BJ (cell line): ENCODE results near the gene CHM. TPM values are rescaled to one million over a fixed set of nuclear protein-coding genes. Genes with fewer than 3 reads are reported as not detected.

Source experiments
- CTCF ChIA-PET: fragments of 350-600 bp; formaldehyde crosslinking; extraction: SDS; loops from one replicate; lab custom pipeline; 2021; ENCODE audit warnings: antibody characterized with exemption, inconsistent platforms; lab: Yijun Ruan, JAX
- POLR2A ChIA-PET: fragments of 300-600 bp; sonication (Branson Sonifier 250); formaldehyde crosslinking; extraction: SDS; loops from one replicate; lab custom pipeline; 2021; ENCODE audit warnings: antibody characterized with exemption; lab: Charles Lee
- DNase-seq: peaks from one replicate; pipeline ENCODE4 v3.0.0-alpha.2; 2011; ENCODE audit warnings: low read depth
- H3K27me3 ChIP-seq: 2 replicates; pipeline ENCODE4 v1.6.0; 2011; ENCODE audit warnings: low read length; ENCODE audit not compliant: control insufficient read depth, insufficient read depth
- H3K36me3 ChIP-seq: 2 replicates; pipeline ENCODE4 v1.5.1; 2011; ENCODE audit warnings: low read length; ENCODE audit not compliant: control insufficient read depth, insufficient read depth
- H3K4me3 ChIP-seq: 2 replicates; pipeline ENCODE4 v1.5.1; 2011; ENCODE audit warnings: low read depth, mild to moderate bottlenecking, control low read depth, low read length
- CTCF ChIP-seq: IDR thresholded peaks from 2 replicates; pipeline ENCODE4 v1.5.1; 2011; ENCODE audit warnings: low read depth, mild to moderate bottlenecking, control low read depth, inconsistent platforms, low read length, moderate library complexity; ENCODE audit not compliant: insufficient read depth
- polyA plus RNA-seq: library from polyadenylated mRNA; depleted of rRNA; stranded (reverse); fragments of >200 nt; gene quantifications from 2 replicates; pipeline ENCODE4 v1.2.3, GENCODE V29; 2011

CHM gene
- polyA plus RNA-seq, 1 experiment: 8.2 TPM

- CTCF ChIA-PET: no interaction called here
- no peak for DNase-seq
- POLR2A ChIA-PET: no interaction called here
- H3K36me3 ChIP-seq: no peaks in the 10 kb centered on the region
- TF ChIP-seq CTCF: no peak
- no peak overlapping the region for H3K4me3 ChIP-seq
- H3K27me3 ChIP-seq: no peaks in the 10 kb centered on the region
These were observed 141.5 kb downstream of the CHM start for GRCh38 chrX:85905851-85906250.

- DNase-seq: no peak
- H3K36me3 ChIP-seq: no peaks in the 10 kb centered on the region
- H3K4me3 ChIP-seq: no peak overlapping the region
- ChIA-PET CTCF (no interaction called here), POLR2A (no interaction called here)
- no peaks in the 10 kb centered on the region for H3K27me3 ChIP-seq
- no peak for TF ChIP-seq CTCF
These were observed 143.5 kb downstream of the CHM start for GRCh38 chrX:85903692-85904471.

GRCh38 chrX:85897362-85898126 is 149.8 kb downstream of the CHM start:
- no peak for TF ChIP-seq CTCF
- ChIA-PET POLR2A (no interaction called here), CTCF (no interaction called here)
- DNase-seq: no peak
- no peak overlapping the region for H3K4me3 ChIP-seq
- H3K36me3 ChIP-seq: peaks cover 2% of the 10 kb centered on the region; the same call in 1 of the 2 replicates
- no peaks in the 10 kb centered on the region for H3K27me3 ChIP-seq

GRCh38 chrX:85882601-85883000 is 164.8 kb downstream of the CHM start:
- Histone ChIP-seq H3K27me3 (no peaks in the 10 kb centered on the region), H3K36me3 (no peaks in the 10 kb centered on the region), H3K4me3 (no peak overlapping the region)
- POLR2A ChIA-PET: no interaction called here
- CTCF ChIA-PET: no interaction called here
- no peak for TF ChIP-seq CTCF
- no peak for DNase-seq

- Histone ChIP-seq H3K4me3 (no peak overlapping the region), H3K27me3 (no peaks in the 10 kb centered on the region), H3K36me3 (no peaks in the 10 kb centered on the region)
- ChIA-PET CTCF (no interaction called here), POLR2A (no interaction called here)
- TF ChIP-seq CTCF: no peak
- DNase-seq: no peak
These were observed 176.8 kb downstream of the CHM start for GRCh38 chrX:85870585-85870984.
